Upper lobe of right lung (tissue), 1 donor: Measurements from ENCODE around the gene GRK5. TPM values are rescaled to one million over a fixed set of nuclear protein-coding genes. Genes with fewer than 3 reads are reported as not detected.

Source experiments
- ATAC-seq: fragments of 200-7000 bp; cut with Tn5 transposase; one replicate; pipeline ENCODE4 v1.9.1; 2020; ENCODE audit warnings: mild to moderate bottlenecking, moderate library complexity
- DNase-seq: peaks from one replicate; pipeline ENCODE4 v3.0.0-alpha.2; 2020
- H3K27ac ChIP-seq: fragments of 200-600 bp; one replicate; pipeline ENCODE4 v1.8.0; 2022
- H3K27me3 ChIP-seq: fragments of 200-600 bp; one replicate; pipeline ENCODE4 v1.8.0; 2022; ENCODE audit warnings: mild to moderate bottlenecking
- H3K36me3 ChIP-seq: fragments of 200-600 bp; one replicate; pipeline ENCODE4 v1.8.0; 2022
- H3K4me1 ChIP-seq: fragments of 200-600 bp; one replicate; pipeline ENCODE4 v1.8.0; 2022
- H3K4me3 ChIP-seq: fragments of 200-600 bp; one replicate; pipeline ENCODE4 v1.8.0; 2022; ENCODE audit warnings: mild to moderate bottlenecking
- H3K9me3 ChIP-seq: fragments of 200-600 bp; one replicate; pipeline ENCODE4 v1.8.0; 2022
- CTCF ChIP-seq: fragments of 200-600 bp; IDR thresholded peaks from one replicate; pipeline ENCODE4 v1.8.0; 2022; ENCODE audit warnings: antibody characterized with exemption
- intact Hi-C: fragments of 100-400 bp; cut with DNase I; formaldehyde crosslinking; loops from one replicate; pipeline ENCODE4 v1.11.0; 2022
- total RNA-seq: library from RNA; stranded (reverse); fragmentation: NEBNext Ultra II Directional; extraction: Animal tissue kit (Norgen Biotek cat#: 25700); gene quantifications from one replicate; pipeline ENCODE4 v1.2.1, GENCODE V29; 2021
- donor health status: DM: no; HTN: yes; CAD: no; lungs with severe emphysema.

GRK5 gene
- total RNA-seq, 1 donor from 2014 or later = 83.5 TPM

- Histone ChIP-seq H3K27me3 (no peaks in the 10 kb centered on the region), H3K9me3 (no peaks in the 10 kb centered on the region), H3K4me1 (peaks cover 13% of the 10 kb centered on the region), H3K27ac (no peak overlapping the region), H3K36me3 (peaks cover 30% of the 10 kb centered on the region), H3K4me3 (no peak overlapping the region)
- TF ChIP-seq CTCF = no peak
- ATAC-seq = no peak
- peak; percentile 61 for DNase-seq
- intact Hi-C loops = no loop called here
Observed at GRCh38 chr10:119443441-119443840, 236.1 kb downstream of the GRK5 start.

GRCh38 chr10:119443970-119444660 is 236.7 kb downstream of the GRK5 start:
- TF ChIP-seq CTCF = no peak
- no peaks in the 10 kb centered on the region for H3K9me3 ChIP-seq
- H3K27me3 ChIP-seq = no peaks in the 10 kb centered on the region
- intact Hi-C loops = no loop called here
- DNase-seq = no peak
- H3K27ac ChIP-seq = no peak overlapping the region
- H3K36me3 ChIP-seq = peaks cover 32% of the 10 kb centered on the region
- H3K4me3 ChIP-seq = no peak overlapping the region
- peaks cover 13% of the 10 kb centered on the region for H3K4me1 ChIP-seq
- ATAC-seq = no peak

GRCh38 chr10:119444866-119445265 is 237.5 kb downstream of the GRK5 start:
- Histone ChIP-seq H3K36me3 (peaks cover 35% of the 10 kb centered on the region), H3K4me1 (peaks cover 13% of the 10 kb centered on the region), H3K27me3 (no peaks in the 10 kb centered on the region), H3K9me3 (no peaks in the 10 kb centered on the region), H3K27ac (no peak overlapping the region), H3K4me3 (no peak overlapping the region)
- intact Hi-C loops = no loop called here
- no peak for ATAC-seq
- DNase-seq = peak; percentile 60
- no peak for TF ChIP-seq CTCF

- intact Hi-C loops = no loop called here
- TF ChIP-seq CTCF = peak; percentile 98
- no peak overlapping the region for H3K27ac ChIP-seq
- H3K4me3 ChIP-seq = no peak overlapping the region
- DNase-seq (peak; percentile 88), ATAC-seq (peak; percentile 82)
- H3K4me1 ChIP-seq = peaks cover 13% of the 10 kb centered on the region
- no peaks in the 10 kb centered on the region for H3K9me3 ChIP-seq
- H3K36me3 ChIP-seq = peaks cover 39% of the 10 kb centered on the region
- no peaks in the 10 kb centered on the region for H3K27me3 ChIP-seq
Observed at GRCh38 chr10:119445311-119445934, 238.1 kb downstream of the GRK5 start.

GRCh38 chr10:119445935-119446317 is 238.6 kb downstream of the GRK5 start:
- Histone ChIP-seq H3K36me3 (peaks cover 41% of the 10 kb centered on the region), H3K9me3 (no peaks in the 10 kb centered on the region), H3K4me1 (peaks cover 11% of the 10 kb centered on the region), H3K4me3 (no peak overlapping the region), H3K27ac (no peak overlapping the region), H3K27me3 (no peaks in the 10 kb centered on the region)
- DNase-seq (no peak), ATAC-seq (no peak)
- TF ChIP-seq CTCF = no peak
- intact Hi-C loops = no loop called here
